Activated naive CD4-positive, alpha-beta T cell treated with anti-CD3 and anti-CD28 coated beads, Interleukin-2, amount 50 U/mL, for 16 hours (primary cell): Measurements from ENCODE around the gene DPF3.

ENCODE experiments used
- DNase-seq: peaks from one replicate; pipeline ENCODE4 v3.0.0-alpha.2; 2020

Gene DPF3

GRCh38 chr14:72904218-72904617, 10.3 kb upstream of the DPF3 start:
- DNase-seq = no peak

- no peak for DNase-seq
Observed at GRCh38 chr14:72903716-72904115, 9.8 kb upstream of the DPF3 start.

GRCh38 chr14:72902801-72903530, 9.1 kb upstream of the DPF3 start:
- DNase-seq = no peak

- DNase-seq = no peak
Observed at GRCh38 chr14:72901361-72901760, 7.5 kb upstream of the DPF3 start.

- no peak for DNase-seq
Observed at GRCh38 chr14:72898448-72898847, 4.5 kb upstream of the DPF3 start.

GRCh38 chr14:72894623-72895378, 900 bp upstream of the DPF3 start:
- DNase-seq = no peak

GRCh38 chr14:72894323-72894622, 372 bp upstream of the DPF3 start:
- DNase-seq = no peak

- peak; percentile 39 for DNase-seq
Observed at GRCh38 chr14:72892879-72893635, 844 bp downstream of the DPF3 start.

GRCh38 chr14:72892103-72892878, 1.6 kb downstream of the DPF3 start:
- peak; percentile 34 for DNase-seq

GRCh38 chr14:72891666-72892102, 2.2 kb downstream of the DPF3 start:
- DNase-seq = no peak

- no peak for DNase-seq
Observed at GRCh38 chr14:72889366-72889765, 4.5 kb downstream of the DPF3 start.

- DNase-seq = no peak
Observed at GRCh38 chr14:72888636-72889201, 5.2 kb downstream of the DPF3 start.

- DNase-seq = no peak
Observed at GRCh38 chr14:72888192-72888591, 5.7 kb downstream of the DPF3 start.

- DNase-seq = no peak
Observed at GRCh38 chr14:72887514-72887913, 6.4 kb downstream of the DPF3 start.

- no peak for DNase-seq
Observed at GRCh38 chr14:72884386-72884785, 9.5 kb downstream of the DPF3 start.

GRCh38 chr14:72883961-72884360, 9.9 kb downstream of the DPF3 start:
- no peak for DNase-seq

- DNase-seq = no peak
Observed at GRCh38 chr14:72883109-72883508, 10.8 kb downstream of the DPF3 start.

- DNase-seq = no peak
Observed at GRCh38 chr14:72882463-72882862, 11.4 kb downstream of the DPF3 start.

GRCh38 chr14:72882047-72882446, 11.9 kb downstream of the DPF3 start:
- no peak for DNase-seq

GRCh38 chr14:72881543-72881942, 12.4 kb downstream of the DPF3 start:
- DNase-seq = no peak

GRCh38 chr14:72880820-72881219, 13.1 kb downstream of the DPF3 start:
- no peak for DNase-seq

- no peak for DNase-seq
Observed at GRCh38 chr14:72880164-72880563, 13.7 kb downstream of the DPF3 start.

- no peak for DNase-seq
Observed at GRCh38 chr14:72879431-72879830, 14.5 kb downstream of the DPF3 start.
